Measurements from ENCODE around the gene CYS1.

Gene CYS1

GRCh38 chr2:10042301-10043161 lies 37.7 kb downstream of the CYS1 start:
- POLR2A ChIA-PET (ENCODE audit: low non-redundant PET), result interaction anchor here (0.5 to 0.6 kb wide), 2 partner anchors 272 to 1070 kb away, joined by 3 to 4 read pairs; no protein-coding TSS in a partner anchor
- TF ChIP-seq CTCF (conservative IDR thresholded peaks at IDR 0.05; ENCODE audit: low read depth), result no peak
- CTCF ChIA-PET, result interaction anchor here (0.7 kb wide), 1 partner anchor 72 kb away, joined by 3 read pairs; no protein-coding TSS in a partner anchor
- peak overlapping the region; percentile 96 for H3K27ac ChIP-seq
- no peak for DNase-seq (ENCODE audit: low spot score)

GRCh38 chr2:10041711-10042110 lies 38.5 kb downstream of the CYS1 start:
- POLR2A ChIA-PET (ENCODE audit: low non-redundant PET), result no interaction called here

GRCh38 chr2:10039658-10040410 lies 40.4 kb downstream of the CYS1 start:
- CTCF ChIA-PET, result no interaction called here

More at GRCh38 chr2:10041711-10042110, 38.5 kb downstream of the CYS1 start:
- no peak for DNase-seq (ENCODE audit: low spot score)
- H3K27ac ChIP-seq, result peak overlapping the region; percentile 96
- no peak for TF ChIP-seq CTCF (conservative IDR thresholded peaks at IDR 0.05; ENCODE audit: low read depth)
- CTCF ChIA-PET, result interaction anchor here (0.7 kb wide), 1 partner anchor 71 kb away, joined by 3 read pairs; no protein-coding TSS in a partner anchor

GRCh38 chr2:10038716-10039115 lies 41.5 kb downstream of the CYS1 start:
- H3K27ac ChIP-seq, result no peak overlapping the region
- no peak for TF ChIP-seq CTCF (conservative IDR thresholded peaks at IDR 0.05; ENCODE audit: low read depth)
- no peak for DNase-seq (ENCODE audit: low spot score)
- ChIA-PET CTCF (interaction anchor here (0.5 kb wide), 1 partner anchor 899 kb away, joined by 4 read pairs; no protein-coding TSS in a partner anchor), POLR2A (ENCODE audit: low non-redundant PET) (no interaction called here)

More at GRCh38 chr2:10039658-10040410, 40.4 kb downstream of the CYS1 start:
- no peak for TF ChIP-seq CTCF (conservative IDR thresholded peaks at IDR 0.05; ENCODE audit: low read depth)
- DNase-seq (ENCODE audit: low spot score), result no peak
- POLR2A ChIA-PET (ENCODE audit: low non-redundant PET), result no interaction called here
- H3K27ac ChIP-seq, result peak overlapping the region; percentile 96

- ChIA-PET POLR2A (ENCODE audit: low non-redundant PET) (no interaction called here), CTCF (interaction anchor here (1.3 kb wide), 1 partner anchor 59 kb away, joined by 5 read pairs; no protein-coding TSS in a partner anchor)
- TF ChIP-seq CTCF (conservative IDR thresholded peaks at IDR 0.05; ENCODE audit: low read depth), result no peak
- H3K27ac ChIP-seq, result peak overlapping the region; percentile 18; the same call in 1 of the 2 replicates
- DNase-seq (ENCODE audit: low spot score), result no peak
Observed at GRCh38 chr2:10038123-10038522, 42.1 kb downstream of the CYS1 start.
